ENCODE data around the gene PRR22.
"Not testable (repeated sequence)": the region's sequence is repeated elsewhere in the genome, so short reads cannot be mapped to it uniquely, and the experiment has no call there.

PRR22 gene

DNA sequence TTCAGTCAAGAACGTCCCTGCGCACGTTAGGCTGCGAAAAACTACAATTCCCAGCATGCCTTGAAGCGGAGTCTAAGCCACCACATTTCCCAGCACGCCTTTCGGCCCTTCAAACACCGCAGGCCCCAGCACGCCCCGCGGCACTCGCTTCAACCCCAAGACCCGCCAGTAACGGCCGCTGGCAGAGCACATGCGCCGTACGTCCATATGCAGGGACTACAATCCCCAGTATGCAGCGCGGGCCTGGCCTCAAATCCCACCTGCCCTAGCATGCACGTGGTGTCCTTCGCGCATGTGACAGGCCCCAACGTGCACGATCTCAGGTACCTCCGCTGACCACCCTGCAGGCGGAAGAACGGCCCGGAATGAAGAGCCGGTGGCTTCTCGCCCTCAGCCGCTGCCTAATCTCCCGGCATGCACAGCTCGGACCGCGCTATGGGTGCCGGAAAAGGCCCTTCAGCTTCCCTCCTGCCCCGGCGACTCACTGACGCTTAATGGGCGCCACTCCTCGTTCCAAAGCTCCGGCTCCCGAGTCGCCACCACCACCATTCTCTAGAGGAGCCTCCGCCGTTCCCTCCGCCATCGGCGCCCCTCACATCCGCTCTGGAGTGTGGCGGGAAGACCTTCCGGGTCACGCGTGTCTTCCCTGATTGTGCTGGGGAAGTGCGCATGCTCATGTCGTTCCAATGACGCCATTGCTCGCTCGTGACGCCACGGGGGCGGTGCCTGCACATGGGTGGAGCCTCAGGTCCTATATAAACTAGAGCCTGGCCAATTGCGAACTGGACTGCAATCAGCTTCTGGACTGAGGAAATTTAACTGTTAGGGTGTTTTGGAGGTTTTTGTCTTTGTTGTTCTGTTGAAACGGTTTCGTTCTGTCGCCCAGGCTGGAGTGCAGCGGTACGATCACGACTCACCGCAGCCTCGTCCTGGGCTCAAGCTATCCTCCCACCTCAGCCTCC, 6.3 kb upstream of the PRR22 start, which contains the start of gene DUS3L:
TSS of gene DUS3L (minus strand) at position 605 of the 962 bp plus-strand sequence. CDS start at position 583, 22 bp downstream.
- DNase-seq (ENCODE audit: low read depth in 2 of 2), result peak; percentile 93 to 97

DNA sequence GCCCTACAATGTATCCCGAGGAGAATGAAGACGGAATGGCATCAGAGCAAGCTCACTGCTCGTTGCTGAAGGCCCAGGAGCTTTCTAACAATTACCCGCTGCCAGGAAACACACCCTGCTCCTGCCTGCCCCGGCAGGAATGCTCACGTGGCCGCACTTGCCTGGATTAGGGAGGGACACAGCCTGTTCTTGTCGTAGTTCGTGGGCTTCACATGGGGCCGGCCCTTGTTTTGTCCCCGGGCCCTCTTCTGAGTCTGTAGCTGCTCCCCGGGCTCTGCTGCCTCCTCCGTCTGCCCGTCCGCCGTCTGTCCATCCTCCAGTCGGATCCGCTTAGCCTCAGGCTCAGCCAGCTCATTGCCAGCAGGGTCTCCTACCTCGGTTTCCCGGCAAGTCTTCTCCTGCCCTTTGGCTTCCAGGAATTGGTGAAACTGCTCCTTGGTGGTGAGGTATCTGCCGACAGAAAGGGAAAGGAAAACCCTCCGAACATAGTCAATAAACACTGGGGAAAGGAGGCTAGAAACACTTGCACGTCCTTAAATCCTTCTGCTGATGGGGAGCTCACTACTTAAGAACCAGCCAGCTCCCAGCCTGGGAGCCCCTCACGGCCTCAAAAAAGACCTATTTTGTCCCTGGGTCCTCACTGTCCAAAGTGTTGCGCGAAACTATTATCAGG, 5.5 kb upstream of the PRR22 start:
- DNase-seq (ENCODE audit: low read depth in 2 of 2), result no peak

DNA sequence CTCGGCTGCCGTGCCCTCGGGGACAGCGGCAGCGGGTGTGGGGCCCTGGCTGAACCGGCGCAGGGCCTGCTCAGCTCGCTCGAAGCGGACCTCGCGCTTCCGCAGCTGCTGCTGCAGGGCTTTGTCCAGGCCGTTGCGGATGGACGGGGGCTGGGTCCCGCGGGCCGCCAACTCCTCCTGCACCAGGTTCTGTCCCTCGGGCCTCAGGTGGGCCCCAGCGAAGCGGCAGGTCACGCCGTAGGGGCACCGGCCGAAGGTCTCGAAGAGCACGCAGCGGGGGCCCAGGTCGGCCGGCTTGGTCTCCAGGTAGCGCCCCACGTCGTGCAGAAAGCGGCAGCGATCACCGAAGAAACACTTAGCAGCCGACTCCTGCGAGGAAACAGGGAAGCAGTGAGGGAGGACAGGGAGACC, 4.8 kb upstream of the PRR22 start:
- no peak for DNase-seq (ENCODE audit: low read depth in 2 of 2)

DNA sequence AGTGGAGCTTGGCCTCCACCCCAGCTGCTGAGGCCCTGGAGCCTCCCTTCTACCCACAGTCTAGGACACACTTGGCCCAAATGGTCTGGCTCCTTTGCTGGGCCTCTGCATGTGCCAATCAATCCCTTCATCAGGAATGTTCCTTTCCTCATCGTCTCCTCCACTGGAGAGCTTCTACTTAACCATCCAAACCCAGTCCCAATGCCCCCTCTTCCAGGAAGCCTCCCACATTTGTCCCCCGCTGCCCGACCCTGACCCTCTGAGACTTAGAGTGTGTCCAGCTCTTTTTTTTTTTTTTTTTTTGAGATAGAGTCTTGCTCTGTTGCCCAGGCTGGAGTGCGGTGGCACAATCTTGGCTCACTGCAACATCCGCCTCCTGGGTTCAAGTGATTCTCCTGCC, 3.9 kb upstream of the PRR22 start:
- no peak for DNase-seq (ENCODE audit: low read depth in 2 of 2)

DNA sequence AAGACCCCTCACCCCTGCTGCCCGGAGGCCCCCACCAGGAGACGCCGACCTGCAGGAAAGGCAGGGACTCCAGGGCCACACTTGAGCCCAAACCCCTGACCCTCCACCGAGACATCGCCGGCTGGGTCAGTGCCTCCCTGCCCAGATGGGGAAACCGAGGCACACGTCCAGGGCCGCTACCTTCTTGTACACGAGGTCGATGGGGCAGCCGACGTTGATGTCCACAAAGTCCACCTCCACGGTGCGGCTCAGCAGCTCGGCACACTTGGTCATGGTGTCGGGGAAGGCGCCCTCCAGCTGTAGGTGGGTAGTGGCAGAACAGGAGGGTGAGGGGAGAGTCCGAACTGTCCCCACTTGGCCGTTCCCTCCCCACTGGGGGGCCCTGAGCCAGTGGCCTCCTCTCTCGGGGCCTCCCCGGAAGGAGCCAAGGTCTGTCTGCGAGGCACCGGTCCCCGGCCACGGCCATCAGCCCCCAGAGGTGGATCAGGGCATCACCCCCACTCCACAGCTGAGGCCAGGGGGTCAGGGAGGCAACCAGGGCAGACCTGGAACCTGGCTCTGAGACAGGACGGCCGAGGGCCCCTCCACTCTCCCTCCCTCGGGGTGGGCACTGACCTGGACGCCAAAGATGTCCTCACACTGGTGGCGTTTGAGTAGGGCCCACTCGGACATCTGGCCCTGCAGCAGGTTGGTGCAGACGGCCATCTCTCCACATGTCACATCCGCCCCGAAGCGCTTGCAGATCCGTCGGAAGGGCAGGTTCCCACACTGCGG, 3.0 kb upstream of the PRR22 start:
- no peak for DNase-seq (ENCODE audit: low read depth in 2 of 2)

DNA sequence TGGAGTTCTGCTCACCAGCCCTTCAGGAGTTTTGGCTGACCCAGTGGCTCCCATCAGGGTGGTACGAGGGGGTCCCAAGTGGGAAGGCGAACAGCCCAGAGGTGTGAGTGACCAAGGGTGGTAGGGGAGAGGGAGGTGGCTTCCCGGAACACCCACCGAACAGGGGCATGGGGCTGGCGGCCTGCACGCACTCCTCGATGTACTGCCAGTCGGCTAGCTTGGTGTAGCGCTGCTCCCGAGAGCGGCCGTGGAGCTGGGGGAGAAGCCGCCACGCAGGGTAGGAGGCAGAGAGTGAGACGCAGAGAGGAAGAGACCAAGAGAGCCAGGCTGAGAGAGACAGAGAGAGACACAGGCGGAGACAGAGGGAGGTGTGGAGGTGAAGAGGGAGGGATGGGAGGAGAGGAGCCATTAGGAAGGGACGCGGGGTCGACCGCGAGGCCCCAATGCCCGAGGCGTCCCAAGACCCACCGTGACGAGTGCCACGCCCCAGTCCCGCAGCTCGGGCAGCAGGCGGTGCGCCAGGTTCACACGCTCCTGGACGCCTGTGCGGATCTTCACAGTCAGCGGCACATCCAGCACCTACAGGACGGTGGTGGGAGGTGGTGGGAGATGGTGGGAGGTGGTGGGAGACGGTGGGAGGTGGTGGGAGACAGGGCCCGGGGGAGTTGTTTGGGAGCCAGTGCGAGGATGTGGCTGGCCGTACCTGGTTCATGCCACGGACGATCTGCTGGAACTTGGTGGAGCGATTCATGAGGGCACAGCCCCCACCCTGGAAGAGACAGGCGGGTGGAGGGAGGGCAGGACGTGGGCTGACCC, 2.3 kb upstream of the PRR22 start:
- no peak for DNase-seq (ENCODE audit: low read depth in 2 of 2)

DNA sequence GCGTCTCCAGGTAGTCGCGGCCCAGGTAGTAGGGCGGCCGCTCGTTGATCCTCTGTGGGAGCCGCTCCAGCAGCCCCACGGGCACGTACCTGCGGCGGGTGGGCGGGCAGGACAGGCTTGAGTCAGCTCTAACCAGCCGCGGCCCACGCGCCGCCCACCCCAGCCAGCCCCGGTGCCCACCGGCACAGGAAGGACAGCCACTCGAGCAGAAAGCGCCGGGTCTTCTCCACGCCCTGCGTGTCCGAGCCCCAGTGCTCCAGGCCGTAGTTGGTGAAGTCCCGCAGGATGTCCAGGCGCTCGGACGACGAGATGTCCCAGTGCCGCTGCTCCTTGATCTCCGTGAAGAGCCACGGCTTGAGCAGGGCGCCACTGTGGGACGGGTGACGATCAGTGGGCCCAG, 877 bp upstream of the PRR22 start:
- no peak for DNase-seq (ENCODE audit: low read depth in 2 of 2)

DNA sequence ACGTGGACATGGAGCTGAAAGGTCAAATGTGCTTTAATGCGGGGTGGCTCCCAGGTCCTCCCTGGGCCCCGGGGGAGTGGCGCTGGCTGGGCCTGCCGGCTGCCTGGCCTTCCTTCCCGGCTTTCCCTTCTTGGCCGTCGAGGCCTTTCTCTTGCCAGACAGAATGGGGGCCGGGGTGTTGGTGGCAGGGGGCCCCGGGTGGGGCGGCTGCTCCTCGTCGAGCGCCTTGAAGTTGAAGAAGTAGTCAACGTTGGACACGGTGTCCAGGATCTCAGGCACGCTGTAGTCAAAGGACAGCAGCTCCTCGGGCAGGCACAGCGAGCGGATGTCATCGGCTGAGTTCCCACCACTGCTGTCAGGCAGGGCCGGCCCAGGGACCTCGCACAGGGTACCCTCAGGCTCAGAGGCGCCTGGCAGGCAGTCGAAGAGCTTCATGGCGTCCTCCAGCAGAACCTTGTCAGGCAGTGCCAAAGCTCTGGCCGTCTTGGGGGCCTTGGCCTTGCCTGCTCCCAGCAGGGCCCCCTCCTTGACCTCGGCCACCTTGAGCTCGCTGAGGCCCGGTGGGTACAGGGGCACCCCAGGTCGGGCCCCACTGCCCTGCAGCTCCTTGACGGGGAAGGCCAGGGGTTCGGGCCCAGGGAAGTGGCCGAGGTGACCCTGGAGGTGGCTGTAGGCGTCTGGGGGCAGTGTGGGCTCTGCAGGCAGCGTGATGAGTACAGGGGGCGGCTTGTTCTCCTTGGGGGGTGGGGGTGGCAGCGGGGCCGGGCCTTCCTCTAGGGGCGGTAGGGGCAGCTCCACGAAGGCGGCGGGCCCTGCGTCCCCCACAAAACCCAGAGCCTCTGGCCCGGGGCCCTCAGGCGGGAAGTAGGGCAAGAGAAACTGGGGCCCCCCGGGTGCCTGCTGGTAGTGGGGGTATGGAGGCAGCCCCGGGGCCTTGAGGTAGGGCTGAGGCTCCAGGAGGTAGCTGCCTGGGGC, 1.3 kb downstream of the PRR22 start:
- DNase-seq (ENCODE audit: low read depth in 2 of 2), result no peak

DNA sequence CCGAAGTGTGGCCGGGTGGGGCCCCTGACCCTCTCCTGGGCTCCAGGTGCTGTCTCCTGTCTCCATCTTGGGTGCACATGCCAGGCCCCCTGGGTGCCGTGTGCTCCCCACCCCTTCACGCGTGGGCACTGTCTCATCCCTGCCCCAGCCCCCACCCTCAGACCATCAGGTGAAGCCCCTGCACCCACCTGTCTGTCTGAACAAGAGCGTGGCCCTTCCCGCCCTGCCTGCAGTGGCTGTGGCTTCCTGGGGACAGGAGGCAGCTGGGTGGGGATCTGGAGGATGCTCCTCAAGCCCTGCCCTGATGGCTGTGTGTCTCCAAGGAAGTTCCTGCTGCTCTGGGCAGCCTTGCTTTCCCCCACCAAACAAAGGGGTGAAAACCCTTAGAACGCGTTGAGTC, 2.2 kb downstream of the PRR22 start:
- DNase-seq (ENCODE audit: low read depth in 2 of 2), result no peak

DNA sequence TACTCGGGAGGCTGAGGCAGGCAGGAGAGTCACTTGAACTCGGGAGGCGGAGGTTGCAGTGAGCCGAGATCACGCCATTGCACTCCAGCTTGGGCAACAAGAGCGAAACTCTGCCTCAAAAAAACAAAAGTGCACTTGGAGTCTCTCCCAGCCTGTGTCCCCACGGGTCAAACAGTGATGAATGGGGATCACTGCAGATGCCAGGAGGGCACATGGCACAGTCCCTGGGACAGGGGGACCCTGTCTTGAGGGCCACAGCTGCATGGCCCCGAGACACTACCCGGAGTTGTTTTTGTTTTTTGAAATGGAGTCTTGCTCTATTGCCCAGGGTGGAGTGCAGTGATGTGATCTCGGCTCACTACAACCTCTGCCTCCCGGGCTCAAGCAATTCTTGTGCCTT, 3.6 kb downstream of the PRR22 start:
- not testable (repeated sequence) for DNase-seq (ENCODE audit: low read depth in 2 of 2)

DNA sequence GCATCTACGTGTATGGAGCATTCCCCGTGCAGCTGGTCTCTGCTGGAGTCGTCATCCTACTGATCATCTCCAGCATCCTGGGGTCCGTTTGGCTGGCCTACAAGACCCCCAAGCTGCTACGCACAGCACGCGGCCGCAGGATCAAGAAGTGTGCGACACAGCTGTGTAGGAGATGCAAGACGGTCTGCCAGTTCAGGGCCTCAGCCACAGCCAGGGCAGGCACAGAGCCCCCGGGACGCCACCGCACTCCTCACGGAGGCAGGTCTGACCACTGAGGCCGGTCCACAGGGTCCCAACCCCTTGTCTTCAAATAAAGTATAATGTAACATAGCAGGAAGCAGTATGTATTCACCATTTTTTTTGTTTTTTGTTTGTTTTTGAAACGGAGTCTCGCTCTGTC, 6.1 kb downstream of the PRR22 start:
- no peak for DNase-seq (ENCODE audit: low read depth in 2 of 2)

DNA sequence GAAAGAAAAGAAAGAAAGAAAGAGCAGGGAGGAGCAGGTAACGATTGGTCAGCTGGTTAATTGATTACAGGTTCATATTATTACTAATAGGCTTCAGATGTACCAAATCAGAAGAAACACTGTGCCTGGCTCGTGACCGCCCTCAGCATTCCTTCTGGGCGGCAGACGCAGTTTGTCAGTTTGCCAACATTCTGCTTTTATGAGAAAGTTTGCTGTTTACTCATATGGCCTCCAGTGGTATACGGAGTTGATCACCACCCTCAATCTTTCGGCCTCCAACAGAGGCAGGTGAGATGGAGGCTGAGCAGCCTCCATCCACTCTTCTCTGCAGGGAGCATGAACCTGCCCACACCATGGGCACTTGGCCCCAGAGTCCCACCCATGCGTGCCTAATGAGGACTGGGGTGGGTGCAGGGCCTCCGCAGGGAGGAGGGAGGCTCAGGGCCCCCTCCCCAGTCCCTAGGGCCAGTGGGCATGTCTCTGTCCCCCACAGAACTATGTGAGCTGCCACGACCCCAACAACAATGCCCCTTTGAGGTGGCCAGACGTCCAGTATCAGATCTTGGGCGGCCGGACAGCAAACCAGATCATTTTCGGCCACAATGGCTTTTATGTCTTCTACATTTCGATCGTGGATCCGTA, 8.8 kb downstream of the PRR22 start:
- DNase-seq (ENCODE audit: low read depth in 2 of 2), result no peak

DNA sequence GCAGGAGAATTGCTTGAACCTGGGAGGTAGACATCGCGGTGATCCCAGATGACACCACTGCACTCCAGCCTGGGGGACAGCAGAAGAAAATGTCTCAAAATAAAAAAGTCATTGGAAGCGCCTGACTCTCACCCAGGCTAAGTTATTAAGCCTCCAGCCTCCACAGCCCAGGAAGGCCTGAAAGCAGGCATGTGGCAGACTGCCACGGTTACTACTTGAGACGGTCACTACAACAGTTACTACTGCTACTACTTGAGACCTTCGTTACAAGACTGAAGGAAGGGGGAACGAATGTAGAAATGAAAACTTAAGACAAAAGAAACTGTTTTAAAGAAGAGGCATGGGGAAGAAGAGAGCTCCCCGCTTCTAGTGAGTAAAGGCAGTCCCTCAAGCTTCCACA, 9.6 kb downstream of the PRR22 start:
- DNase-seq (ENCODE audit: low read depth in 2 of 2), result no peak

DNA sequence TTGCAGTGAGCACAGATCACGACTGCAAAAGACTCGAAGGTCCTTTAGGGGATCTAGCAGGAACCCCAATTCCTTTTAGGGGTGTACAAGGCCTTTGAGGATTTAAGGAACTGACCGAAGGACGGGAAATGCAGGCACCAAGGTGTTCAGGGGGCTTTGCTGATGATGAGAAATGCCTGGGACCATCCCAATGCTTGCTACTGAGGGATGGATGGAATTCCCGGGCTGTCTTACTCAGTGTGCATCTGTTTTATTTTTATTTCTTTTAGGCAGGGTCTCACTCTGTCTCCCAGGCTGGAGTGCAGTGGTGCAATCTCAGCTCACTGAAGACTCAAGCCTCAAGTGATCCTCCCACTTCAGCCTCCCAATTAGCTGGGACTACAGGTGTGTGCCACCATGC, 11.3 kb downstream of the PRR22 start:
- DNase-seq (ENCODE audit: low read depth in 2 of 2), result no peak

DNA sequence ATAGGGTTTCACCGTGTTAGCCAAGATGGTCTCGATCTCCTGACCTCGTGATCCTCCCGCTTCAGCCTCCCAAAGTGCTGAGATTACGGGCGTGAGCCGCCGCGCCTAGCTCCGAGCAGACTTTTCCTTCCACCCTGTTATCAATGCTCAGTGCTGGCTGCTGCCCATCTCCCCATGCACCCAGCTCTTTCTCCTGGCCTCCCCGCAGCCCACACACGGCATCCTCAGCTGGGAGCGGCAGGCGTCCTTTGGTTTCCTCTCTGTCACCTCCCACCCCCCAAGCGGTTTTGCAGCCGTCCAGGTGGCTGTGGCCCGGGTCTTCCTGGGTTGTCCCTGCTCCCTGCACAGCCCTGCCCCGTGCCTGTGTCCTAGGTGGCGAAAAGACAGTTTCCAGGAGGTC, 12.1 kb downstream of the PRR22 start:
- no peak for DNase-seq (ENCODE audit: low read depth in 2 of 2)

DNA sequence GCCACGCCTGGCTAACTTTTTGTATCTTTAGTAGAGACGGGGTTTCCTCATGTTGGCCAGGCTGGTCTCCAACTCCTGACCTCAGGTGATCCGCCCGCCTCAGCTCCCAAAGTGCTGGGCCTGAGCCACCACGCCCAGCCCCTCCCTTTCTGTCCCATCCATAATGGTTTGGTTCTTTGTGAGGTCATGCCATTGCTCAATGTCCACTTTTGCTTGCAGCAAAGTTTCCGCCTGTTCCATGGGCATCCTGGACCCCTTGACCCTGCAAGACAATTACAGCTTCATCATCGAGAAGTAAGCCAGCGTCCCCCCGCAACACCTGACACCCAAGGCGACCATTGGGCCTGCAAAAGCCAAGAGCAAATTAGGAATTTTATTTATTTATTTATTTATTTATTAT, 16.6 kb downstream of the PRR22 start:
- DNase-seq (ENCODE audit: low read depth in 2 of 2), result no peak

DNA sequence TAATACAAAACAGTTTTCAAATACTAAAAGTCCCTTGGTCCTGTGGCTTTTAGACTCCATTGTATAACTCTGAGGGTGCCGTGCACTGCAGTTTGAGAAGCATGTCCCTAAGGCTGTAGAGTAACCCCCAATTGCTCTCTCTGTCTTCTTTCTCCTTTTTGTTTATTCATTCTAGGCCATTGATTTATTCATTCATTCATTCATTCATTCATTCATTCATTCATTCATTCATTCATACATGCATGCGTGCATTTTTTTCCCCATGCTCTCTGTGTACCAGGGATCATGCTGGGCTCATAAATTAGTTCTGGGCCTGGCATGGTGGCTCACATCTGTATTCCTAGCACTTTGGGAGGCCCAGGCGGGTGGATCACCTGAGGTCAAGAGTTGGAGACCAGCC, 19.3 kb downstream of the PRR22 start:
- no peak for DNase-seq (ENCODE audit: low read depth in 2 of 2)

DNA sequence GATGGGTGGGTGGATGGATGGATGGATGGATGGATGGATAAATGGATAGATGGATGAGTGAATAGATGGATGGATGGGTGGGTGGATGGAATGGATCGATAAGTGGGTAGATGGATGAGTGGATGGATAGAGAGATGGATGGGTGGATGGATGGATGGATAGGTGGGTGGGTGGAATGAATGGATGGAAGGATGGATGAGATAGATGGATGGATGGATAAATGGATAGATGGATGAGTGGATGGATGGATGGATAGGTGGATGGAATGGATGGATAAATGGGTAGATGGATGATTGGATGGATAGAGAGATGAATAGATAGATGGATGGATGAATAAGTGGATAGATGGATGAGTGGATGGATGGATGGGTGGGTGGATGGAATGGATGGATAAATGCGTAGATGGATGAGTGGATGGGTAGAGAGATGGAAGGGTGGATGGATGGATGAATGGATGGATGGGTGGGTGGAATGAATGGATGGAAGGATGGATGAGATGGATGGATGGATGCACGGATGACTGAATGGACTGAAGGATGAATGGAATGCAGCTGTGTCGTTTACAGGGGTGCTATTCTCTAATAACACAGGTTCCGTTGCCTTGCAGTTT, 21.8 kb downstream of the PRR22 start:
- DNase-seq (ENCODE audit: low read depth in 2 of 2), result no peak

DNA sequence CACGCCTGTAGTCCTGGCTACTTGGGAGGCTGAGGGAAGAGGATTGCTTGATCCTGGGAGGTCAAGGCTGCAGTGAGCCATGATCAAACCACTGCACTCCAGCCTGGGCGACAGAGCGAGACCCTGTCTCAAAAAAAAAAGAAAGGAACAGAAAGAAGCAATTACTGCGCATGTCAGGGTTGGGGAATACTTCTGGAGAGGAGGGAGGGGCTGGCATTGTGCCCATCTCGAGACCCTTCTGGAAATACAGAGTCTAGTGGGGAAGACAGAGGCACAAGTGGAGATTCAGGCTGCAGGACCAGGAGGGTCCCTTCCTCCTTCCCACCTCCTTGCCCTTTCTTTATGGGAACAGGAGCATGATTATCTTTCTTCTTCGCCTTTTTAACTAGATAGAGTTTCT, 30.8 kb downstream of the PRR22 start:
- no peak for DNase-seq (ENCODE audit: low read depth in 2 of 2)
